Mucosa of rectum (tissue), 2 donors: ENCODE results near the gene PTPN23.
A peak's percentile ranks its signal among the peaks of the same experiment; 100 is the strongest.

Experiments
- H3K27ac ChIP-seq, 2 donors: one replicate each; pipeline ENCODE4 v1.7.0; 2013; ENCODE audit warnings: inconsistent platforms in 2 of 2, low read depth in 2 of 2, low read length in 2 of 2
- H3K27me3 ChIP-seq, 2 donors: one replicate each; pipeline ENCODE4 v1.7.0; 2013; ENCODE audit warnings: low read length in 2 of 2; ENCODE audit not compliant: control insufficient read depth in 2 of 2, insufficient read depth in 2 of 2
- H3K36me3 ChIP-seq, 2 donors: one replicate each; pipeline ENCODE4 v1.7.0; 2013; ENCODE audit warnings: low read length in 2 of 2; ENCODE audit not compliant: control insufficient read depth in 2 of 2, insufficient read depth in 2 of 2
- H3K4me1 ChIP-seq, 2 donors: one replicate each; pipeline ENCODE4 v1.7.0; 2013; ENCODE audit warnings: low read length in 2 of 2, mild to moderate bottlenecking in 1 of 2; ENCODE audit not compliant: control insufficient read depth in 2 of 2, insufficient read depth in 2 of 2
- H3K4me3 ChIP-seq, 2 donors: one replicate each; pipeline ENCODE4 v1.7.0; 2013; ENCODE audit warnings: low read length in 2 of 2
- H3K9ac ChIP-seq, 2 donors: one replicate each; pipeline ENCODE4 v1.7.0; 2013; ENCODE audit warnings: low read length in 2 of 2, low read depth in 1 of 2, mild to moderate bottlenecking in 1 of 2
- H3K9me3 ChIP-seq, 2 donors: one replicate each; pipeline ENCODE4 v1.7.0; 2013; ENCODE audit warnings: low read length in 2 of 2; ENCODE audit not compliant: control insufficient read depth in 2 of 2
- donor health status: healthy.
- donor health status: Normal muscosa, but diverticular disease.

PTPN23 gene, protein sequence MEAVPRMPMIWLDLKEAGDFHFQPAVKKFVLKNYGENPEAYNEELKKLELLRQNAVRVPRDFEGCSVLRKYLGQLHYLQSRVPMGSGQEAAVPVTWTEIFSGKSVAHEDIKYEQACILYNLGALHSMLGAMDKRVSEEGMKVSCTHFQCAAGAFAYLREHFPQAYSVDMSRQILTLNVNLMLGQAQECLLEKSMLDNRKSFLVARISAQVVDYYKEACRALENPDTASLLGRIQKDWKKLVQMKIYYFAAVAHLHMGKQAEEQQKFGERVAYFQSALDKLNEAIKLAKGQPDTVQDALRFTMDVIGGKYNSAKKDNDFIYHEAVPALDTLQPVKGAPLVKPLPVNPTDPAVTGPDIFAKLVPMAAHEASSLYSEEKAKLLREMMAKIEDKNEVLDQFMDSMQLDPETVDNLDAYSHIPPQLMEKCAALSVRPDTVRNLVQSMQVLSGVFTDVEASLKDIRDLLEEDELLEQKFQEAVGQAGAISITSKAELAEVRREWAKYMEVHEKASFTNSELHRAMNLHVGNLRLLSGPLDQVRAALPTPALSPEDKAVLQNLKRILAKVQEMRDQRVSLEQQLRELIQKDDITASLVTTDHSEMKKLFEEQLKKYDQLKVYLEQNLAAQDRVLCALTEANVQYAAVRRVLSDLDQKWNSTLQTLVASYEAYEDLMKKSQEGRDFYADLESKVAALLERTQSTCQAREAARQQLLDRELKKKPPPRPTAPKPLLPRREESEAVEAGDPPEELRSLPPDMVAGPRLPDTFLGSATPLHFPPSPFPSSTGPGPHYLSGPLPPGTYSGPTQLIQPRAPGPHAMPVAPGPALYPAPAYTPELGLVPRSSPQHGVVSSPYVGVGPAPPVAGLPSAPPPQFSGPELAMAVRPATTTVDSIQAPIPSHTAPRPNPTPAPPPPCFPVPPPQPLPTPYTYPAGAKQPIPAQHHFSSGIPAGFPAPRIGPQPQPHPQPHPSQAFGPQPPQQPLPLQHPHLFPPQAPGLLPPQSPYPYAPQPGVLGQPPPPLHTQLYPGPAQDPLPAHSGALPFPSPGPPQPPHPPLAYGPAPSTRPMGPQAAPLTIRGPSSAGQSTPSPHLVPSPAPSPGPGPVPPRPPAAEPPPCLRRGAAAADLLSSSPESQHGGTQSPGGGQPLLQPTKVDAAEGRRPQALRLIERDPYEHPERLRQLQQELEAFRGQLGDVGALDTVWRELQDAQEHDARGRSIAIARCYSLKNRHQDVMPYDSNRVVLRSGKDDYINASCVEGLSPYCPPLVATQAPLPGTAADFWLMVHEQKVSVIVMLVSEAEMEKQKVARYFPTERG (N-terminal part only)

DNA sequence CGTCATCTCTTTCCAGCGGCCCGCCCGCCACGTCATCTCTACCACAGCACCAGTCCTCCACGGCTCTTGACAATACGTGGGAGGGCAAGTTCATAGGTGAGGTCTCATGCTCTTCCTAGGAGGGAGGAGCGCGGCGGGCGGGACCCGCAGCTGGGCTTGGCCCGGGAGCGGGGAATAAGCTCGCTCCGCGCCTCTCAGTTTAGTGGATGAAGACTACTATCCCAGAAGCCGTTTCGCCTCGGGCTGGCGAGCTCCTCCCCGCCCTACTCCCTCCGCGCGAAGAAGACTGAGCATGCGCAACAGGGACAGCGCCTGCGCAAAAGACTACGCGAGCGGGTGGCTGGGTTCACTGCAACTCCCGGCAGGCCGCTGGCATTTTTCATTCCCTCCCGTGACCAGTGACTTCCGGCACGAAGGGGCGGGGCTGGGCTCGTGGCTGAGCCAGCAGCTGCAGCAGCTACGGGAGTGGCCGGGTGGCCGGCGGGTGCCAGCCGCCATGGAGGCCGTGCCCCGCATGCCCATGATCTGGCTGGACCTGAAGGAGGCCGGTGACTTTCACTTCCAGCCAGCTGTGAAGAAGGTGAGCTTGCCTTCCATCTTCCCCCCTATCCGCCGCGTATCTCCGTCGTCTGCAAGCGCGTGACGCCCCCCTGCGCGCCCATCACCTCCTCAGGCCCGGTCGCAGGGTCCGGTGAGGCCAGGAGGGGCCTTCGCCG, at the start of gene PTPN23:
Gene PTPN23, plus strand, starts transcription at position 421 of the 716 bp plus-strand sequence. Its CDS starts 76 bp downstream, at position 497.
- Histone ChIP-seq H3K4me1 (peaks cover 15 to 18% of the 10 kb centered on the region in 2 donors), H3K4me3 (peak within 1 kb of the TSS; percentile 96 to 97)

DNA sequence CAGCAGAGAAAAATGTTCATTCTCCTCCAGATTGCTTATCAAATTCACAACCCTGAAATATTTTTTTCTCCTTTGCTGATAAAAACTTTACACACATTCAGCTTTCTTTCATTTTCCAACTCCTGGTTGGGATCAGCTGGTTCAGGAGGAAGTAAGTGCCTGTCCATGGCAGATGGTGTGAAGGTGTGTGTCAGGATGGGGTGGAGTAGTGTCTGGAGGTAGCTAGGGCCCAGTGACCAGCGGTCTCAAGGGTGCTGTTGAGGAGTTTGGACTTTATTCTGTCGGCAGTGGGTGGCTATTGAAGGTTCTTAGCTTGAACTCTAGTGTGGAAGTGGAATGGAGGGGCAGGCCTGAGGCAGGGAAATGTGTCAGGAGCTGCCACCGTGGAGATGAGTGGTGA, 46.9 kb upstream of the PTPN23 start:
- no peak overlapping the region for H3K27ac ChIP-seq
- no peak overlapping the region for H3K9ac ChIP-seq
- no peaks in the 10 kb centered on the region for H3K9me3 ChIP-seq
- H3K27me3 ChIP-seq, result no peaks in the 10 kb centered on the region
- no peaks in the 10 kb centered on the region for H3K4me1 ChIP-seq
- no peak overlapping the region for H3K4me3 ChIP-seq
- H3K36me3 ChIP-seq, result peaks cover 62 to 63% of the 10 kb centered on the region in 2 donors

More for the DNA sequence above, at the start of gene PTPN23:
- H3K9me3 ChIP-seq, result no peaks in the 10 kb centered on the region
- H3K9ac ChIP-seq, result peak within 1 kb of the TSS; percentile 77 to 99
- peaks cover 0 to 9% of the 10 kb centered on the region in 2 donors for H3K36me3 ChIP-seq
- H3K27ac ChIP-seq, result peak within 1 kb of the TSS; percentile 98 to 99
- no peaks in the 10 kb centered on the region for H3K27me3 ChIP-seq

DNA sequence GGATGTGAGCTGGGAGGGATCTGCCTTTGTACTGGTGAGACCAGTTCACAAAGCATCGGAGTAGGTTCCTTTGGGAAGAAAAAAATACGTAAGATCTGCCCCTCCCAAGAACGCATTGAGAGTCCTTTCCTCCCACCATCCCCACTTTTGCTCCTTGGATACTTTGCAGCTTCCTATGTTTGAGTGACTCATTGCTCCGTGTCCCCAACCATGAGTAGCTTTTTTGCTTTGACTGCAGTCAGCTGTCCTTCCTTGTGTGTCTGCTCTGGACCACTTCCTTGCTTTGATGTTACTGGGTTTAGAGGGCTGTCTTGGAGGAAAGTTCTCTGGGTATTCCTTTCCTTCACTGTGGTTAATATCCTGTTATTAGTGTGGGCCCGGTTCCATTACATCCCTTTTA, 43.2 kb upstream of the PTPN23 start:
- Histone ChIP-seq H3K27ac (no peak overlapping the region), H3K4me3 (no peak overlapping the region), H3K9ac (no peak overlapping the region), H3K36me3 (peaks cover 54 to 67% of the 10 kb centered on the region in 2 donors), H3K9me3 (no peaks in the 10 kb centered on the region), H3K27me3 (no peaks in the 10 kb centered on the region), H3K4me1 (no peaks in the 10 kb centered on the region)

DNA sequence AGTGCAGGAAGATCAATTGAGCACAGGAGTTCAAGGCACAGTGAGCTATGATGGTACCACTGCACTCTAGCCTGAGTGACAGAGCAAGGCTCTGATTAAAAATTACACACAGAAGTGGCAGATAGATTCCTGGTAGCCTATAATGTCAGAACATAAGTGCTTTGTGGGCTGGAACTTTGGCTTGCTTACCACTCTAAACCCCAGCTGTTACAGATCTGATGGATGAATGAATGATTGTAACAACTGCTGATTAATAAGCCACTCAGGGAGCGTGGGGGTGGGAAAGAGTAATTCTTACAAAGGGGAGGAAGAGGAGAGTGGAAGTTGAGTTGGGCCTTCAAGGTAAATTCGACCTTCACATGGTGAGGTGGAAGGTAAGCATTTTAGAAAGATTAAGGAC, 40.9 kb upstream of the PTPN23 start:
- H3K27me3 ChIP-seq, result no peaks in the 10 kb centered on the region
- H3K9ac ChIP-seq, result no peak overlapping the region
- no peaks in the 10 kb centered on the region for H3K4me1 ChIP-seq
- H3K27ac ChIP-seq, result no peak overlapping the region
- no peak overlapping the region for H3K4me3 ChIP-seq
- peaks cover 51 to 65% of the 10 kb centered on the region in 2 donors for H3K36me3 ChIP-seq
- H3K9me3 ChIP-seq, result no peaks in the 10 kb centered on the region

DNA sequence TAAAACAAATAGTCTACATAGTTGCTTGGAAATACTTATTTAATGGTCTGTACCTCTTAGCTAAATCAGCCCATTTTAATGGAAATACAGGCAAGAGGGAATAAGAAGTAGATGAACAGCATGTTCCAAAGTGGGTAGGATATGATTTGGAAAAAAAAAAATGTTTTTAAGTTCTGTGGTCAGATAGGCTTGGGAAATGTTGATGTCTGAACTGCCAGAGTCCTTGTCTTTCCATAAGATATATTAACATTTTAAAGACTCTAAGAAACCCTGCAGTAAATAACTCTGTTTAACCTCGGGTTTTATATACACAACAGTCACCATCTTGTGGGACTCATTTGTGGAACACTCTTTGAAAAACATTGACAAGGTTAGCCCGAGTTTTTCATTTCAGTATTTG, 40.0 kb upstream of the PTPN23 start:
- H3K4me3 ChIP-seq, result no peak overlapping the region
- no peaks in the 10 kb centered on the region for H3K9me3 ChIP-seq
- no peak overlapping the region for H3K9ac ChIP-seq
- no peak overlapping the region for H3K27ac ChIP-seq
- H3K27me3 ChIP-seq, result no peaks in the 10 kb centered on the region
- no peaks in the 10 kb centered on the region for H3K4me1 ChIP-seq
- peaks cover 47 to 63% of the 10 kb centered on the region in 2 donors for H3K36me3 ChIP-seq

DNA sequence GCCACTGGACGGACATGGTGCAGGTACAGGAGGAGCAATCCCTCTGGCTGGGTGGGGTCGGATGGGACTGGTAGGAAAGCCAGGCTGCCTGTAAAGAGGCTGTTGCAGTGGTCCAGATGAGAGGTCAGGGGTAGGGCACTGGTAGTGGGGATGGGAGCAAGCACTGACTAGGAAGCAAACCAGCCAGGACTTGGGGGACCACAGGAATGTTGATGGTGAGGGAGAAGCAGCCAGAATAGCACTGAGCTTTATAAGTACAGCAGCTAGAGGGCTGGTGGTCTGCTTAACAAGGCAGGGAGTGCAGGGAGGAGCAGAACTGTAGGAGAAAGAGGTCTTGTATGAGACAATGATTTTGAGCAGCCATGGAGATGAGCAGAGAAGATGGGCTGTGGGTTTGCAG, 38.7 kb upstream of the PTPN23 start:
- H3K4me3 ChIP-seq, result no peak overlapping the region
- H3K9me3 ChIP-seq, result no peaks in the 10 kb centered on the region
- H3K9ac ChIP-seq, result no peak overlapping the region
- H3K4me1 ChIP-seq, result no peaks in the 10 kb centered on the region
- peaks cover 35 to 53% of the 10 kb centered on the region in 2 donors for H3K36me3 ChIP-seq
- H3K27me3 ChIP-seq, result no peaks in the 10 kb centered on the region
- no peak overlapping the region for H3K27ac ChIP-seq

DNA sequence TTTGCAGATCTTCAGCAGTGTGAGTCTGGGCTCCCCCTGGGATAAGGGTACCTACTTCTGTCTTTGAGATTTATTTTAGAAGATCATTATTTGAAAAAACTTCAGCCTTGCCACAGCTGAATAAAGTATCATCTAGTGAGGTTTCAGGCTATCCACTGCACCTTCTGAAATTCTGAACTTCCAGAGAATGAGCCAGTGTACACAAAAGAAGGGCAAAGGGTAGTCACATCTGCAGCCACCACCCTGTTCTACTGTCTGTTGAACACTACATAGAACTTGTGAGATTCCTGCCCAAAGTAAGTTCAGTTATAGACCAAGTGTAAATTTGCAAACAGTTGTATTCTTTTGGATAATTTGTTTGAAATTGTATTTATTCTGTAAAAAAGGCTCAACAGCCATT, 38.0 kb upstream of the PTPN23 start:
- H3K27ac ChIP-seq, result no peak overlapping the region
- no peak overlapping the region for H3K9ac ChIP-seq
- no peaks in the 10 kb centered on the region for H3K9me3 ChIP-seq
- H3K36me3 ChIP-seq, result peaks cover 29 to 47% of the 10 kb centered on the region in 2 donors
- no peaks in the 10 kb centered on the region for H3K27me3 ChIP-seq
- no peaks in the 10 kb centered on the region for H3K4me1 ChIP-seq
- no peak overlapping the region for H3K4me3 ChIP-seq

DNA sequence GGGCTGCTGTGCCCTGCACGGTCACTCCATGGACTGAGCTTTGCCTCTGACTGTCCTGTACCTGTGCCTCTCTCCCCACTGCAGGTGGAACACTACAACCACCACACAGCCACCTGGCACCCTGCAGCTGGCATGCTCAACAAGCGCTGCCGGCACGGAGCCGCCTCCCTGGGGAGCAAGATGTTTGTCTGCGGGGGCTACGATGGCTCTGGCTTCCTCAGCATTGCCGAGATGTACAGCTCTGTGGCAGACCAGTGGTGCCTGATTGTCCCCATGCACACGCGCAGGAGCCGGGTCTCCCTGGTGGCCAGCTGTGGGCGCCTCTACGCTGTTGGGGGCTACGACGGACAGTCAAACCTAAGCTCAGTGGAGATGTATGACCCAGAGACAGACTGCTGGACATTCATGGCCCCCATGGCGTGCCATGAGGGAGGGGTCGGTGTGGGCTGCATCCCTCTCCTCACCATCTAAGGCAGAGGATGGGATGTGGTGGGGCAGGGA, 37.3 kb upstream of the PTPN23 start:
- Histone ChIP-seq H3K9me3 (no peaks in the 10 kb centered on the region), H3K36me3 (peaks cover 24 to 42% of the 10 kb centered on the region in 2 donors), H3K4me3 (no peak overlapping the region), H3K27me3 (no peaks in the 10 kb centered on the region), H3K27ac (no peak overlapping the region), H3K9ac (no peak overlapping the region), H3K4me1 (no peaks in the 10 kb centered on the region)

DNA sequence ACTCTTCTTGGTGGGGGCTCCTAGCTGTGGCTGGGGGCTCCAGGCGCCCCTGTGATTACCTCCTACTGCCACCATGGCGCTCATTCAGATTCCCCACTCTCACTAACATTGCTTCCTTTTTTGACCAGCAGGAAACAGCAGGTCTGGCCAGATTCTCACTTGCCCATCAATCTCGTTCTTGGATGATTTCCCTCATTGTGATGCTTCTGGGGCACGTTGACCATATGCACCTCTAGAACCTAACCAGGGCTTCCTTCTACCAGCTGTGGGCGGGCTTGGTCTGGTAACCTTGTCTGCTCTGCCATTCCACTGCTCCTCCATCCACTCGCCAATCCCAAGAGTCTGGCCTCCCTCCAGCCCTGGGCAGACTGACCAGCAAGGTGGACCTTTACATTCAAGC, 35.9 kb upstream of the PTPN23 start:
- Histone ChIP-seq H3K4me1 (no peaks in the 10 kb centered on the region), H3K9me3 (no peaks in the 10 kb centered on the region), H3K27me3 (no peaks in the 10 kb centered on the region), H3K9ac (no peak overlapping the region), H3K4me3 (no peak overlapping the region), H3K36me3 (peaks cover 21 to 42% of the 10 kb centered on the region in 2 donors), H3K27ac (no peak overlapping the region)
